Superior temporal gyrus (tissue), 1 donor: Measurements from ENCODE around the gene EXOSC6.
"Not testable (repeated sequence)": the region's sequence is repeated elsewhere in the genome, so short reads cannot be mapped to it uniquely, and the experiment has no call there.

Experiments
- DNase-seq: peaks from one replicate; pipeline ENCODE4 v3.0.0-alpha.2; 2016; ENCODE audit errors: extremely low spot score

The EXOSC6 gene

GRCh38 chr16:70254965-70255286 is 3.2 kb upstream of the EXOSC6 start:
- no peak for DNase-seq

GRCh38 chr16:70254180-70254964 is 2.6 kb upstream of the EXOSC6 start:
- DNase-seq: no peak

DNA sequence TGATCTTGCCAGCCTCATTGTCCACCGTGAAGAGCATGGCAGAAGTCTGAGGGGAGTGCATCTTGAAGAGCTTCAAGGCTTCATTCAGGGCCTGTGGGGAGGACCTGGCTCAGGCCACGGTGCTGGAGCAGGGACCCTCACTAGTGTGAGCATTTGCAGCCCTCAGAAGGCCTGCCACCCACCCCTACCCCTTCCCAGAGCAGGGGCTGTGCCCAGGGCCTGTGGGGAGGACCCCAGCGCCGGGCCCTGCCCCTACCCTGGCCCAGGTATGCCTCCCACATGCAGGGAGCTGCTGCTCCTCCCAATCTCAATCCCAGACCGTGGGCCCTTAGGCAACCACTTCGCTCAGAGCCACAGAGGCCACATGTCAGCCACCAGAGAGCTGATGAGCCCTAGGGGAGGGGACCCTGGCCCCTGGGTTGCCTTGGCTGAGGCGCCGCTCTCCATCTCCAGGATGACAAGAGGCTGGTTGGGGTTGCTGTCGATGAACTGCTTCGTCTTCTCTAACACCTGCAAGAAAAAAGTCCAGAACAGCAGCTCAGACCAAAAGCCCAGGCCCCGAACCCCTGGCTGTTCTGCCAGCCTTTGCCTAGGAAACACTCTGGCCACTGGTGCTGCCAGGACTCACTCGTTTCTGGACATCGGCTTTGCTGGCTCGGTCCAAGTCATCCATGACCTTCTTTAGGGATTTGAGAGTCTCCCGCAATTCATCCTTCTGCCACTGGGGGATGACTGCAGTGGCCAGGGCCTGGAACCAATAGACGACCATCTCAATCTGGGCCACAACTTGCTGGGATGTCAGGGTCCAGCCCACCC is 1.8 kb upstream of the EXOSC6 start:
- DNase-seq: no peak

DNA sequence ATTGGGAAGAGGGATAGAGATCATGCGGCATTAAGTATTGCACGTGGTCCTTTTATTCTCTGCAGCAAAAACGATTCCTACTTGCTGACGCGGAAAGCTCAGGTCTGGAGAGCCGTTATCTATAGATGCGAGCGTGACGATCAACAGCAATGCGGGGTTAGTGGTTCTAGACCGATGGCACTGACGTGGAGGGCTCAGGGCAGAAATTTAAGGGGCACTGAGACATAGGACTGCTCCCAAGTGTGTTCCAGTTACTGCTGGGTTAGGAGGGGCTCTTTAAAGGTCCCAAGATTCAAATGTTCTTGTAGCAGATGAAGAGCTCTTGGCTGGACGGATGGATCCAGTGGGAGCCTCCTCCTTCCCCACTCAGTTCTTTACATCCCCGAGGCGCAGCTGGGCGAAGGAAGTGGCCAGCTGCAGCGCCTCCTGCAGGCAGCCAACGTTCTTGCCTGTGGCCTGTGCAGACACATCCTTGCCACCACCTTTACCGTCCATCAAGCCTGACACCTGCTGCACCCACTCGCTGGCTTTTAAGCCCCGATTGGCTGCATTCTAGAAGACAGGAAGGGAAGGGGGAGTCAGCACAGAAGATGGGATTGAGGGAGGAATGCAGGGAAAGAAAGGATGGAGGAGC is 732 bp upstream of the EXOSC6 start:
- DNase-seq: no peak

GRCh38 chr16:70250748-70251628 is 752 bp downstream of the EXOSC6 start:
- DNase-seq: no peak

DNA sequence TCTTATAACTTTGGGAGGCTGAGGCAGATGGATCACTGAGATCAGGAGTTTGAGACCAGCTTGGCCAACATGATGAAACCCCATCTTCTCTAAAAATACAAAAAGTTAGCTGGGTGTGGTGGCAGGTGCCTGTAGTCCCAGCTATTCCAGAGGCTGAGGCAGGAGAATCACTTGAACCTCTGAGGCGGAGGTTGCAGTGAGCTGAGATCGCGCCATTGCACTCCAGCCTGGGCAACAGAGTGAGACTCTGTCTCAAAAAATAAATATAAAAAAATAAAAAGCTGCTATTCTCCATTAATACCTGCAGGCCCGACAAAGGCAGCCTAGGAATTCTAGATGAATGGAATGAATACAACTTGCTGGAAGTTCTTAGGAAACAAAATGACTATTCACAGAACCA is 2.0 kb downstream of the EXOSC6 start:
- not testable (repeated sequence) for DNase-seq

DNA sequence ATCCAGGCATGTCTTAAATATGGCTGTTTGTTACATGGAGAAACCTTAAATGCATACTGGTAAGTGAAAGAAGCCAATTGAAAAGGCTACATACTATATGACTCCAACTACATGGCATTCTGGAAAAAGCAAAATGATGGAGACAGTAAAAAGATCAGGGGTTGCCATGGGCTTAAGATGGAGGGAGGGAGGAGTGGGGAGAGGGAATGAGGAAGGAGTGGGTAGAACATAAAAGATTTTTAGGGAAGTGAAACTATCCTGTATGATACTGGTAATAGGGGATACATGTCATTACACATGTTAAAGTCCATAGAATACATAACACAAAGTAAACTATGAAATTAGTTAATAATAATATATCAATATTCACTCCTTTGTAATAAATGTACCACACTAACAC is 13.0 kb downstream of the EXOSC6 start:
- not testable (repeated sequence) for DNase-seq

- not testable (repeated sequence) for DNase-seq
These were observed 19.9 kb downstream of the EXOSC6 start for GRCh38 chr16:70231831-70232230.

DNA sequence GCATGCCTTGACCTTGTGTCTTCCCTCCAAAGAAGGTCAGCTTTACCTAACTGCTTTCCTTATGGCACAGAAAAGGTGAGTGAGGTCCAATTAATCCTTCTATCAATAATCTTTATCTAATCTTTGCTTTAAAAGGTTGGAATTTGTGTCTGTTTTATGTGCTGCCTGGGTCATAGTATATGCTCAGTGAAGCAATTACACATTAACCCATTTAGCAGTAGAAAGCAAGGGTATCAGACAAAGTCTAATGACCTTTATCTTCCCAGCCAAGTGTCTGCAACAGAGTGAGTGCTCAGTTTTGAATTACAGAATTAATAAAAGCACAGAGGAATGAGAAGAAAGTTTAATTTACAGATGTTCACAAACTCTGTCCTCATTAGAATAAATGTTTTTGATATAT is 25.7 kb downstream of the EXOSC6 start:
- DNase-seq: not testable (repeated sequence)

- not testable (repeated sequence) for DNase-seq
These were observed 26.3 kb downstream of the EXOSC6 start for GRCh38 chr16:70225430-70225829.

DNA sequence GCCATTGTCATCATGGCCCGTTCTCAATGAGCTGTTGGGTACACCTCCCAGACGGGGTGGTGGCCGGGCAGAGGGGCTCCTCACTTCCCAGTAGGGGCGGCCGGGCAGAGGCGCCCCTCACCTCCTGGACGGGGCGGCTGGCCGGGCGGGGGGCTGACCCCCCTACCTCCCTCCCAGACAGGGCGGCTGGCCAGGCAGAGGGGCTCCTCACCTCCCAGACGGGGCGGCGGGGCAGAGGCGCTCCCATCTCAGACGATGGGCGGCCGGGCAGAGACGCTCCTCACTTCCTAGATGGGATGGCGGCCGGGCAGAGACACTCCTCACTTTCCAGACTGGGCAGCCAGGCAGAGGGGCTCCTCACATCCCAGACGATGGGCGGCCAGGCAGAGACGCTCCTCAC is 27.1 kb downstream of the EXOSC6 start:
- DNase-seq: not testable (repeated sequence)

DNA sequence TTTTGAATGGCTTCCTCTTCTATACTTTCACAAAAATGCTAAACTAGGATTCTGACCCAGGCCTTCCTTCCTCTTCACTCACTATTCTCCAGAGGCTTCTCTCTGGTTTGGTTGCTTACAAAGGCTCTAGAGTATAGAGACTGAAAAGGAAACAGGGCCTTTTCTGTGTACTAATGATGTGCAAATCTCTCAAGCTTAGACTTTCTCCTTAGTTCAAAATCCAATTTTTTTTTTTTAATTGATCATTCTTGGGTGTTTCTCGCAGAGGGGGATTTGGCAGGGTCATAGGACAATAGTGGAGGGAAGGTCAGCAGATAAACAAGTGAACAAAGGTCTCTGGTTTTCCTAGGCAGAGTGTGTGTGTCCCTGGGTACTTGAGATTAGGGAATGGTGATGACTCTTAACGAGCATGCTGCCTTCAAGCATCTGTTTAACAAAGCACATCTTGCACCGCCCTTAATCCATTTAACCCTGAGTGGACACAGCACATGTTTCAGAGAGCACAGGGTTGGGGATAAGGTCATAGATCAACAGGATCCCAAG is 27.7 kb downstream of the EXOSC6 start:
- DNase-seq: not testable (repeated sequence)

DNA sequence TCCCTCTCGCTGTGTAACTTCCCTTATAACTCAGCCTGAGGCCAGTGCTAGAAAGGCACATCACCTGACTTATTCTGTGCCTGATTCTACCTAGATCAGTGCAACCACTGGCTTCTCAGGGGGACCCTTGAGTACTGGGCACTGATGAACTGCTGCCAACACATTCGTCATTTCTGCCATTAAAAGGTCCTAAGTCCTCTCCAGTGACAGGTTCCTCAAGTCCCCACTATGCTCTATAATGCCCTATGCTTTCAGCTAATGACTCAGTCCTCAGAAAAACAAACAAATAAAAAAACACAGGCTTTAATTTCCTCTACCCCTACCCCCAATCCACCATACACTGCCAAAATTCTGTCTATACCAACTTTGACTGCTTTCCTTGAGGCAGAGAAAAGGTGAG is 28.5 kb downstream of the EXOSC6 start:
- not testable (repeated sequence) for DNase-seq

DNA sequence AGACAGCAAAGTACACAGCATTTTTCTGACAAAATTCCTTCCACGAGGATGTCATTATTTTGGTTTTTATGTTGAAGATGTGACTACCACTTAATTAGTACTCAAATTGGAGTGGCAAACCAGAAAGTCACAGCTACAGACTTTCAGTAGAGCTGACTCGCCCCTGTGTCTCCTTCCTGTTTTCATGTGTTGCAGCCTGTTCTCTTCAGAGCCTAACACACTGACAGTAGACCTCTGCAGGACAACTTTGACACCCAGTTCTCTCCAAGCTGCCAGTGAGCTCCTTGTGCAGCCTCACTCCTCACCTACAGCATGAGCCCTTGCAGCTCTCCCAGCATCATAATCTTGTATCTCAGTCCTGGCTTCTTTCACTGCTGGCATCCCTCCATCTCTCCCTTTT is 29.2 kb downstream of the EXOSC6 start:
- not testable (repeated sequence) for DNase-seq

DNA sequence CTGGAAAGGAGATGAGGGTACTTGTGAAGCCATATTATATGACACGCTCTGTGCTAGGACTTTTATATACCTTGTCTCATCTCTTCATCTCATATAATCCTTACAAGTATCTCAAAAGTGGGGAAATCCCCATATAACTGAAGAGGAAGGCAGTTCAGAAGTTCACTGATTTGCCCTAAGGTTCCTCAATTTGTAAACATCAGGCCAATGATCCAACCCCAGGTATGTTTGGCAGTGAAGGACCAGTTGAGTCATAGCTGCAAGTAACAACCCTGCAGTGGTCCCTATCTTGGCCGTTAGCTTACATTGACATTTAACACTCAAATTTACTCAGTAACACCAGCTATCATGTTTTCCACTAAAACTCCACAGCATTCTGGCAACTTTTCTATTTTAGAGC is 33.2 kb downstream of the EXOSC6 start:
- DNase-seq: not testable (repeated sequence)

- DNase-seq: not testable (repeated sequence)
These were observed 45.4 kb downstream of the EXOSC6 start for GRCh38 chr16:70206382-70206781.

DNA sequence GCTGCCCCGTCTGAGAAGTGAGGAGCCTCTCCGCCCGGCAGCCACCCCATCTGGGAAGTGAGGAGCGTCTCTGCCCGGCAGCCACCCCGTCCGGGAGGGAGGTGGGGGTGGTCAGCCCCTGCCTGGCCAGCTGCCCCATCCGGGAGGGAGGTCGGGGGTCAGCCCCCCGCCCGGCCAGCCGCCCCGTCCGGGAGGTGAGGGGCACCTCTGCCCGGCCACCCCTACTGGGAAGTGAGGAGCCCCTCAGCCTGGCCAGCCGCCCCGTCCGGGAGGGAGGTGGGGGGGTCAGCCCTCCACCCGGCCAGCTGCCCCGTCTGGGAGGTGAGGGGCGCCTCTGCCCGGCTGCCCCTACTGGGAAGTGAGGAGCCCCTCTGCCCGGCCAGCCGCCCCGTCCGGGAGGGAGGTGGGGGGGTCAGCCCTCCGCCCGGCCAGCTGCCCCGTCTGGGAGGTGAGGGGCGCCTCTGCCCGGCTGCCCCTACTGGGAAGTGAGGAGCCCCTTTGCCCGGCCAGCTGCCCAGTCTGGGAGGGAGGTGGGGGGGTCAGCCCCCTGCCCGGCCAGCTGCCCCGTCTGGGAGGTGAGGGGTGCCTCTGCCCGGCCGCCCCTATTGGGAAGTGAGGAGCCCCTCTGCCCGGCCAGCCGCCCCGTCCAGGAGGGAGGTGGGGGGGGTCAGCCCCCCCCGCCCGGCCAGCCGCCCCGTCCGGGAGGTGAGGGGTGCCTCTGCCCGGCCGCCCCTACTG is 46.9 kb downstream of the EXOSC6 start:
- DNase-seq: not testable (repeated sequence)

DNA sequence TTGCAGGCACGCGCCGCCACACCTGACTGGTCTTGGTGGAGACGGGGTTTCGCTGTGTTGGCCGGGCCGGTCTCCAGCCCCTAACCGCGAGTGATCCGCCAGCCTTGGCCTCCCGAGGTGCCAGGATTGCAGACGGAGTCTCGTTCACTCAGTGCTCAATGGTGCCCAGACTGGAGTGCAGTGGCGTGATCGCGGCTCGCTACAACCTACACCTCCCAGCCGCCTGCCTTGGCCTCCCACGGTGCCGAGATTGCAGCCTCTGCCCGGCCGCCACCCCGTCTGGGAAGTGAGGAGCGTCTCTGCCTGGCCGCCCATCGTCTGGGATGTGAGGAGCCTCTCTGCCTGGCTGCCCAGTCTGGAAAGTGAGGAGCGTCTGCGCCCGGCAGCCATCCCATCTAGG is 47.7 kb downstream of the EXOSC6 start:
- DNase-seq: not testable (repeated sequence)

GRCh38 chr16:70203508-70203907 is 48.2 kb downstream of the EXOSC6 start:
- DNase-seq: not testable (repeated sequence)

GRCh38 chr16:70200063-70200462 is 51.7 kb downstream of the EXOSC6 start:
- DNase-seq: not testable (repeated sequence)
